LNCaP clone FGC (cell line): ENCODE data around the gene CD58.

Experiments used
- DNase-seq: peaks from one replicate; pipeline ENCODE4 v3.0.0-alpha.2; 2011; ENCODE audit warnings: low read depth
- H3K4me3 ChIP-seq: 2 replicates; pipeline ENCODE4 v1.5.1; 2011; ENCODE audit warnings: mild to moderate bottlenecking, low read depth, low read length, control low read depth
- CTCF ChIP-seq: IDR thresholded peaks from 2 replicates; pipeline ENCODE4 v1.5.1; 2012; ENCODE audit warnings: mild to moderate bottlenecking; ENCODE audit not compliant: control insufficient read depth, insufficient read depth; ENCODE audit errors: extremely low read depth

The CD58 gene

DNA sequence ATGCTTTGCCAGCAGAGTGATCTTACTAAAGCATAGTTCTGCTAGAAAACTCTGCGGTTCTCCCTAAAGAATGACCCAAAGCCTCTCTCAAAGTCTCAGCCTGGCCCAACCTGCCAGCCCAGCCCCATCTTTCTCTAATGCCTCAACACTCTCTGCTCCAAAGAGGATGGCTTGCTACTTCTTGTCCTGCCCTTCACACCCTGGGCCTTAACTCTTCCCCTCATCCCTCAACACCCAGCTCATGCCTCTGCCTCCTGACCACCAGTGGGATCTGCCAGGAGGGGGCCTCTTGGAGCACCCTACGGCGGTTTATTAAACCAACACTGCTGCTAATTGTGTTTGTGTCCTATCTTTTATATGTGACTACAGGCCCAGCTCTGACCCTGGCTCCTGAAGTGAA lies 52.4 kb downstream of the CD58 start:
- no peak for TF ChIP-seq CTCF
- H3K4me3 ChIP-seq, result no peak overlapping the region
- DNase-seq, result no peak

DNA sequence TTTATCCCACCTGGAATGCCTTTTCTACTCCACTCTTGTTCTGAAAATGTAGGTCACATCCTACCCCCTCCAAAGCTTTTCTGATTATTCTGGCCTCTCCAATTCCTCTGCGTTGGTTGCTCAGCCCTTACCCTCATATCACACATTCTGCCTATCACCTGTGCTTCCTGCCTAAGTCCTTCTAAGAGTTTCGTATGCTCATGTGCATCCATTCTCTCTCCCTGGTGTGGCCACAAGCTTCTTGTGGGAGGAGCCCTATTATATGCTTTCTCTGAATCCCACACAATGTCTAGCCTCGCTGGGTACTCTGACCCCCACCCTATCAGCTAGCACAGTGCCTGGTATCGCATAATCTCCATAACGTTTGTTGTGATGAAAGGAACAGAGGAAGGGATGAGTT lies 54.2 kb downstream of the CD58 start:
- H3K4me3 ChIP-seq, result no peak overlapping the region
- DNase-seq, result no peak
- TF ChIP-seq CTCF, result no peak

GRCh38 chr1:116515702-116516101 lies 55.1 kb downstream of the CD58 start:
- DNase-seq, result no peak

GRCh38 chr1:116514708-116515525 lies 55.9 kb downstream of the CD58 start:
- no peak for DNase-seq
- TF ChIP-seq CTCF, result no peak
- H3K4me3 ChIP-seq, result no peak overlapping the region

More at GRCh38 chr1:116515702-116516101, 55.1 kb downstream of the CD58 start:
- TF ChIP-seq CTCF, result no peak
- H3K4me3 ChIP-seq, result no peak overlapping the region

GRCh38 chr1:116513956-116514355 lies 56.9 kb downstream of the CD58 start:
- TF ChIP-seq CTCF, result no peak
- no peak for DNase-seq
- H3K4me3 ChIP-seq, result no peak overlapping the region

GRCh38 chr1:116511459-116512019 lies 59.3 kb downstream of the CD58 start:
- DNase-seq, result no peak
- no peak for TF ChIP-seq CTCF

More at GRCh38 chr1:116511459-116512019, 59.3 kb downstream of the CD58 start:
- no peak overlapping the region for H3K4me3 ChIP-seq
